Activated gamma-delta T cell treated with anti-CD3 and anti-CD28 coated beads, Interleukin-2, amount 50 U/mL, for 16 hours (primary cell): ENCODE results near the gene MISP.
A peak's percentile ranks its signal among the peaks of the same experiment; 100 is the strongest.

Experiments
- DNase-seq: peaks from one replicate; pipeline ENCODE4 v3.0.0-alpha.2; 2020; ENCODE audit warnings: low read depth

MISP gene

DNA sequence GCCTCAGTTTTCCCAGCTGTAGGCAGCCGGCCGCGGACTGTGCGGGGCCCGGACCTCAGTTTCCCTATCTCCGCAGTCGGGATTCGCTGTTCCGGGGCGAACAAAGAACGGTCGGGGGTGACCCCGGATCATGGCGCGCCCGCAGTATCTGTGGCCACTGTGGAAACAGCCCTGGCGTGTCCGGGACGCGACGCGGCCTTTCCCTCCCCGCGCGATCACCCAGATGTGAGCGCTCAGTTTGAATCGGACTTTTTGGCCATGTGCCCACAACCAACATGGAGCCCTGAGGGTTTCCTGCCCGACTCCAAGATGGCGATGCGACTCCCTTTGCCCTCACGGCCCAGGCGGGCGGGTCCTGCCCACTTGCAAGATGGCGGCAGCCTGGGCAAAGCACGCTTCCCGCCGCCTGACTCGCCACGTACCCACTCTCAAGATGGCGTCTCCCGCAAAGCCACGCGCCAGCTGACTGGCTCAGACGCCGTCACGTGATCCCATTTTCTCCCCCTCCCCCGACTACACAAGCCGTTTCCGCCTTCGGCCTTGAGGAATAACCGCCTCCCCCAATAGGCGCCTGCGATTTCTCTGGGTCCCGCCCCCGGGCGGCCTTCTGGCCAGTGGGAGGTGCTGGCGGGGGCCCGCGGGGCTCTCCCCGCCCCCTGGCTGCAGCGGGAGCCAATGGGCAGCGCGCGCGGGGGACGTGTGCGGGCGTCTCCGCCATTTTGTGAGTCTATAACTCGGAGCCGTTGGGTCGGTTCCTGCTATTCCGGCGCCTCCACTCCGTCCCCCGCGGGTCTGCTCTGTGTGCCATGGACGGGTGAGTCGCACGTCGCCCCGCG, 46.0 kb downstream of the MISP start, which contains the start of gene PTBP1:
TSS of gene PTBP1 (plus strand) at position 761 of the 836 bp plus-strand sequence. CDS start at position 807, 46 bp downstream.
- DNase-seq, result peak; percentile 99

GRCh38 chr19:797528-798414, 46.9 kb downstream of the MISP start:
- peak; percentile 70 for DNase-seq

- no peak for DNase-seq
These were observed 47.6 kb downstream of the MISP start for GRCh38 chr19:798415-799075.

DNA sequence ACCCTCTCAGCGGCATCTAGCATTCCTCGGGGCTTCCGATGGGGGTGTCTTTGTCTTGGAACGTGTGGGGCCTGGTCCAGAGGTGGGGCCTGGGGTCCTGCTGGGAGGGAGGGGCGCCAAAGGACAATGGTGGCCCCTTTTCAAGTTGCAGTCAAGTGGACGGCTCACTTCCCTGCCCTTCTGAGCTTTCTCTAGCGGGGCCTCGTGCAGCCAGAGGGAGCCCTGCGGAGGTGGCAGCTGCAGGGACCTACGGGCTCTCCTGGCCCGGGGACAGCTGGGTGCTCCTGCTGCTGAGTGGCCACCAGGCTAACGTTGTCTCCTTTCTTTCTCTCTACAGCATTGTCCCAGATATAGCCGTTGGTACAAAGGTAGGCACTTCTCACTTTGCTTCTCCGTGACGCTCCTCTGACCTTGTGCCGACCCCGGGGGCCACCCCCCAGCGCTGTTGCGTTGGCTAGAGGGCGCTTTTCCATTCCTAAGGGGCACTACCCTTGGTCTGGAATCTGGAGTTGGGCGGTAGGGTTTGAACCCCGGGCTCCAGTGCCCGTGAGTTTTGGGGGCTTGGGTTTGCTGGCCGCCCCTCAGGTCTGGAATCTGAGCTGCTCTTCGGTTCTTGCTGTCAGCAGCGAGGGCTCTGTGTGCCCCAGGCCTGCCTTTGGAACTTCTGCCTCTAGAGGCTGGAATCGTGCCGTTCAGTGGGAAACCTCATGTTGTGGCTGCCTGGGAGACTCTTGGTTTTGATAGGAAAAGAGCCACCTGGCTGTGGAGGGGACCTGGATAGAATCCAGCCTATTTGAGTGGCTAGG, 48.4 kb downstream of the MISP start:
- no peak for DNase-seq

- no peak for DNase-seq
These were observed 49.6 kb downstream of the MISP start for GRCh38 chr19:800360-801029.

DNA sequence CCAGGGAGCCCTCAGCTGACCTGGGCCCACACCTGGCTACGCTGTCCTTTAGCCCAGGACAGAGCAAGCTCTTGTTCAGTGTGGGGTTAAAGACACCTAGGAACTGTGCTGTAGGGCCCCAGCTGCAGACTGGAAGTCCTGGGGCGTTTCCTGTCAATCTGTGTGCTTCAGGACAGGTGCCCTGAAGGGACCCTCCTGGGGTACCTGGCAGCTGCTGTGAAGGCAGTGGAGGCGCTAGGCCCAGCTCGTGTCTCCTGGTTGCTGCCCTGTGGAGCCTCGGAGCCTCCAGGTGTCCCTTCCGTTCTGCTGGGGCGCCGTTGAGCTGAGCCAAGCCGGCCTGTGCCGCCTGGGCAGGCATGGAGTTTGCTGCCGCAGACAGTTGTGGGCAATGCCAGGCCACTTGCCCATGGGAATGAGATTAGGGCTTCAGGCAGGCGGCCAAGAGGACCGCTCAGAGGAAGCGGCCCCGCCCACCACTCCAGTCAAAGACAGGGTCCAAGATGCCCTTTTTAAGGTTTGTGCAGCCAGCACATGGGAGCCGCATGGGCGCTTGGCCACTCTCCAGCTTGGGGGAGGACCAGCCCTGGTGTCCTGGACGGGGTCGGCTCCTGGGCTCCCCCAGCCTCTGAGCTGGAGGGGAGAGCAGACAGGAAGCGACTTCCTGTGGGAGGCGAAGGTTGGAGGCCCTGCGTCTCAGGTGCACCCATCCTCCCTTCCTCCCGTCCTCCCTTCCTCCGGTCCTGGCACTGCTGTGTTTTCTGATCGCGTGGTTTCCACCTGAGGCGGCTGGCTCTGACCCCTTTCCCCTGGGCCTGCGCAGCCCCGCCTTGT, 50.3 kb downstream of the MISP start:
- DNase-seq, result no peak

DNA sequence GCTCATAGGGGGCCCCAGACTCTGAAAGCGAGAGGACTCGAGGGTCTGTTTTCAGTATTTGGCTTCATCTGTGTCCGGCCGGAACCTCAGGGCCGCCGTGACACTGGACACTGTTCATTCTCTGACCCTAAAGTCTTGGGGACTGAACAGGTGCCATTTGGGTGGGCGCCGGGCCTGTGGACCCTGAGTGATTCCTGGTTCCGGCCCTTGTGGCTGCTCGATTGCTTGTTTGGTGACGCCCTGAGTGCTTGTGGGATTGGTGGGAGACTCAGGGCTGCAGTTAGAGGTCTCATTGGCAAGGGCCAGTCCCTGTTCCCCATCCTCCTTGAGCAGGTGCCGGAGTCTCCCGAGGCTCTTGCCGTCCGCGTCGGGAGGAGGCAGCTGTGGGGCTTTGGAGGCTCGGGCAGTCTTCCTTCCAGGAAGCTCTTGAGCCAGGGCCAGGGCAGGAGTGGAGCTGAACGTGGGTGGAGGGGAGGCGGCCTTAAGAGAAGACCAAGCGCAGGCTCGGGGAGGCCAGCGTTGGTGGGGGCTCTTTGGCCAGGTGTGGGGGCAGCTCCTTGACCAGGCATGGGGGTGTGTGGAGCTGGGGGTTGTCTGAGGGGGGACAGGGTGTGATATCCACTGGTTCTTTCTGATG, 51.1 kb downstream of the MISP start:
- no peak for DNase-seq

- no peak for DNase-seq
These were observed 51.7 kb downstream of the MISP start for GRCh38 chr19:802498-803098.

GRCh38 chr19:803099-803561, 52.2 kb downstream of the MISP start:
- DNase-seq, result no peak

DNA sequence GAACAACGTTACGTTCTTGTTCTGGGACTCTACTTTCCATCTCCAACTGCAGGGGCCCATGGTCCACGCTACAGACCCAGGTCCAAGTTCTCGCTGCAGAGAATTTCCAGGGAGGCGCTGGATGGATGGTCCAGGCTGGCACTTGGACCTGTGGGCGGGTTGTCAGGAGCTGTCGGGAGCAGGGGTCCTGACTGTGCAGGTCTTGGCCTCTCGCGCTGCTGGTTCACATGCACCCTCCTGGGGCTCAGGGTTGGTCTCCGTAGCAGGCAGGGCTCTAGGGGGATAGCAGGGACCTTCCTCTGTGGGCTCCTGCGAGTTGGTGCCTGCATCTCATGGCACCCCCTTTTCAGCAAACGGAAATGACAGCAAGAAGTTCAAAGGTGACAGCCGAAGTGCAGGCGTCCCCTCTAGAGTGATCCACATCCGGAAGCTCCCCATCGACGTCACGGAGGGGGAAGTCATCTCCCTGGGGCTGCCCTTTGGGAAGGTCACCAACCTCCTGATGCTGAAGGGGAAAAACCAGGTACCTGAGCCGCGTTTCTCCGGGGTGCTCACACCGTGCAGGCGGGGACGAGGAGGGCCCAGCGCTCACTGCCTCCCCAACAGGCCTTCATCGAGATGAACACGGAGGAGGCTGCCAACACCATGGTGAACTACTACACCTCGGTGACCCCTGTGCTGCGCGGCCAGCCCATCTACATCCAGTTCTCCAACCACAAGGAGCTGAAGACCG, 52.9 kb downstream of the MISP start:
- no peak for DNase-seq

GRCh38 chr19:804419-805165, 53.7 kb downstream of the MISP start:
- no peak for DNase-seq

DNA sequence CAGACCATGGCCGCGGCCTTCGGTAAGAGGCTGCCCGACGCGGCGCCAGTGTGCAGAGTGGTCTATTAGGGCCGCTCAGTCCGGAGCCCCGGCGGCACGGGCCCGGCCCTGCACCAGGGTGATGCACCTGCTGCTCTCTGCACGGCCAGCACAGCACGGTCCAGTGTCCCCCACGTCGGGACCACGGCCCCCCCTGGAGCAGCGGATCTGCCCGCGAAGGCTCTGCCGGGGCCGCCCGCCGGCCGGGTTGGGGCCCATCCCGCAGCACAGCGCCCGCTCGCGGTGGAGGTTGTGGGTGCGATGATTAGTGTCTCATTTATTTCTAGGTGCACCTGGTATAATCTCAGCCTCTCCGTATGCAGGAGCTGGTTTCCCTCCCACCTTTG, 54.2 kb downstream of the MISP start:
- no peak for DNase-seq

DNA sequence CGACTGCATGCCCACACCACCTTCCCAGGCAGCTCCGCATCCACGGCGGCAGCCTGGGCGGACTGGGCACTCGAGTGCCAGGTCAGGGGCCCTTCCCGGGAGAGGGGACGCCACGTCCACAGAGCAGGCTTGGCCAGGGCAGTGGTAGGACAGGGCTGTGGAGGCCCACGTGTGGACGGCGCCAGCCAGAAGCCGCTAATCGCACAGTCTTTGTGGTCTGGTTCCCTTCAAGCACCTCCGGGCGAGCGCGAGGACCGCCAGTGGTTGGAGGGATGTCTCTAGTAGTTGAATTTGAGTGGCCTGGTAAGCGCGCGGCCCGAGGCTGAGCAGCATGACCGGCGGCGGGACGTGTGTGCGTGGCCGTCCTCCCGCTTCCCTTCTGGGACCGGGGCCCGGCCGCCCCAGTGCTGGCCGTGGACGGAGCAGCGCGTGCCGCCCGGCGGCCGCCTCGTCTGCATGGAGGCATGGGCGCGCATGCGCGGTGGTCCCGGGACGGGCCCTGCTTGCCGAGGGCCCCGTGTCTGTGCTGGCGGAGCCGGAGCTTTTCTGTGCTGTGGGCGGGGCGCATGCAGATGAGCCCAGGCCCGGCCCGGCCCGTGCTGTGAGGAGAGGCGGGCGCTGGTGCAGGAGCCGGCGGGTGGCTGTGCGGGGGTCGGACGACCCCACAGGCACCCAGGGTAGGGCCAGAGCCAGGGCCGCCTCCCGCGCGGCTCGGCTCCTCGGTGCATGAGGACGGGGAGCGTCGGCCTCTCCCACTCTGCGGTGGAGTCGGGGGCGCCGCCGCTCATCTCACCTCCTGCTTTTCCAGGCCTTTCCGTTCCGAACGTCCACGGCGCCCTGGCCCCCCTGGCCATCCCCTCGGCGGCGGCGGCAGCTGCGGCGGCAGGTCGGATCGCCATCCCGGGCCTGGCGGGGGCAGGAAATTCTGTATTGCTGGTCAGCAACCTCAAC, 55.0 kb downstream of the MISP start:
- DNase-seq, result no peak

DNA sequence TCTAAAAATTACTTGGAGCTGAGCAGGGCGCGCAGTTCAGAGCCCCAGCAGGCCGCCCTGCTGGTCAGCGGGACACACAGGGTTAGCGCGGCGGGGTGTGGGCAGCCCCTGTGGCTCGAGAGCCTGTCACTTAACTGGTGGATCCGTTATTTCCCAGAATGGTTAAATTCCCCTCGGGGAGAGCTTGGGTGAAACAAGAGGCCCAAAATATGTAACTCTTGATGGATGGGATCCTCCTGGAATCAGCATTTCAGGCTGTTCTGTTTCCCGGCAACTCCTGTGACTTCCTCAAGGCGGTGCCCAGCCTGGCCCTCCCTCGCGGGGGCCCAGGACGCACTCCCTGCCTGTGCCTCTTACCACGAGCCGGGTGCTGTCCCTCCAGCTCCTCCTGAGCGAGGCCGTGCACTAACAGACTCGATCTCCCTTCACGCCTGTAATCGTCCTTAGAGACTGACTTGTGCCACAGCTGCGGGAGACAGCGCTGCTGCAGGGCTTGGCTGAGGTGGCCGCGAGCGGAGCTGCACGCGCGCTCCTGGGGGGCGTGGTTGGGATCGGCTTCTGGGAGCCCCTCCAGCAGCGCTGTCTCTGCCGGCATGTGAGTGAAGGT, 56.0 kb downstream of the MISP start:
- no peak for DNase-seq

DNA sequence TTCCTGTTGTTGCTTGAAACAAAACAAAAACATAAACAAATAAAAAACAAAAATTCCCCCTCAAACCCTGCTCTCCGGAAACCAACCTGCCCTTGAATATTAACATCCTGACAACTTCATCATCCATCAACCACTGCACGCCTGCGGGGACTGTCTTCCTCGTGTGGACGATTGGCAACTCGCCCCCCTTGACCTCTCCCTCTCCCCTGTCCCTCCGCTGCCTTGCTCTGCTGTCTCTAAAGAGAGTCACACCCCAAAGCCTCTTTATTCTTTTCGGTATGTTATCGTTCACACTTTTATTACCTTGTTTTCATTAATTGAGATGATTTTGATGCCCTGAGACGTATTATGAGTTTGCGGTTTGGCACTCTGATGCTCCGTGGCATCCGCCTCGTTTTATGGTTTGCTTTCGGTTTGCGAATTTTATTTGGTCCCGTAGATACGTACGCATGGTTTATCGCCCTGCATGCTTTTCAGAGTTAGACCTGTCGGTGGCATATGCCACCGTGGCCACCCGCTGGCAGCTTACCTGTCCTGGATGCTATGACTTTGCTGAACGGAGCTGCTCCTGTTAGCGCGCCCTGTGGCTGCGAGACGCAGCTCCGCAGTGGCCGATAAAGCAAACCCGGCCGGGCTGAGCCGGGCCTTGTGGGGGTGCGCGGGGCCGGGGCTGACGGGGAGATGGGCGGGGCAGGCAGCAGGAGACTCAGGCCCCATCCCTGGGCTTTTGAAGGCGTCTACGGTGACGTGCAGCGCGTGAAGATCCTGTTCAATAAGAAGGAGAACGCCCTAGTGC, 56.9 kb downstream of the MISP start:
- DNase-seq, result no peak
